Lower lobe of right lung (tissue), 2 donors: ENCODE results near the gene ERAS. TPM values are rescaled to one million over a fixed set of nuclear protein-coding genes. Genes with fewer than 3 reads are reported as not detected.
A peak's percentile ranks its signal among the peaks of the same experiment; 100 is the strongest.

Source experiments
- ATAC-seq, 2 donors: fragments of 200-7000 bp; cut with Tn5 transposase; one replicate each; pipeline ENCODE4 v1.9.1; 2020 to 2022; ENCODE audit warnings: mild to moderate bottlenecking in 2 of 2, moderate library complexity in 2 of 2
- DNase-seq: peaks from one replicate; pipeline ENCODE4 v3.0.0-alpha.2; 2020
- H3K27ac ChIP-seq: fragments of 200-600 bp; one replicate; pipeline ENCODE4 v1.8.0; 2022
- H3K27me3 ChIP-seq: fragments of 200-600 bp; one replicate; pipeline ENCODE4 v1.8.0; 2022; ENCODE audit warnings: low read depth
- H3K36me3 ChIP-seq: fragments of 200-600 bp; one replicate; pipeline ENCODE4 v1.8.0; 2022; ENCODE audit warnings: mild to moderate bottlenecking
- H3K4me1 ChIP-seq: fragments of 200-600 bp; one replicate; pipeline ENCODE4 v1.8.0; 2022
- H3K4me3 ChIP-seq: fragments of 200-600 bp; one replicate; pipeline ENCODE4 v1.8.0; 2022; ENCODE audit warnings: mild to moderate bottlenecking
- H3K9me3 ChIP-seq: fragments of 200-600 bp; one replicate; pipeline ENCODE4 v1.8.0; 2022
- CTCF ChIP-seq: fragments of 200-600 bp; IDR thresholded peaks from one replicate; pipeline ENCODE4 v1.8.0; 2022; ENCODE audit warnings: antibody characterized with exemption, mild to moderate bottlenecking
- intact Hi-C: fragments of 100-400 bp; cut with DNase I; formaldehyde crosslinking; loops from one replicate; pipeline ENCODE4 v1.11.0; 2022
- total RNA-seq: library from RNA; stranded (reverse); fragmentation: NEBNext Ultra II Directional; extraction: Animal tissue kit (Norgen Biotek cat#: 25700); gene quantifications from one replicate; pipeline ENCODE4 v1.2.1, GENCODE V29; 2021
- donor health status: DM: no; HTN: yes; CAD: no; lungs with severe emphysema.

Gene ERAS
- total RNA-seq, 1 donor from 2014 or later: not detected

DNA sequence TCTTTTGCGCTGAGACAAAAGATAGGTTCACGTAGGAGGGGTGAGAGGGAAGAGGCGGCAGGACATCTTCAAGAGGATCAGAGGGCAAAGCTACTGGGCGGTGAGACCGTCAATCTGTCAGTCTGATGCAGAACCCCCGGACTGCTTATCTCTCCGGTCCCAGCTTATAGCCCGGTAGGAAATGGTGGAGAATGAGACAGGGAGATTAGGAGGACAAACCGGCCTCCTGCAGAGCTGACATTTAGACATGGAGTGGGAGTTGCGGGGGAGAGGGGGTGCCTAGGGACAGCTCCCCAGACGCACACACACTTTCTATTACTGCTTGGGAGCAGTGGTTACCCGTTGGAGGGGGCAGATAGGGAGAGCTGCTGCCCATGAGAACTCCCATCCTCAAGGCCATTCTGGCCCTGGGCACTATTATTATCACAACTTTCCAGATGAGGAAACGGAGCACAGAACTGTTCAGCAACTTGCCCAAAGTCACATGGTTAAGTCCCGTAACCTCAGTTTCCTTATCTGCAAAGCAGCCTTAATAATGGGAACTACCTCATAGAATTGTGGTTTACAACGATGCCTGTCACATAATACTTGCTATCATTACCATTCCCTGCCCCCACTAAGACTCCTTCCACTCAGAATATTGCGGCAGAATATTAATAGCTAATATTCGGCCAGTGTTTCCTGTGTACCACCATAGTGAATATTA lies 25.6 kb upstream of the ERAS start:
- peaks cover 3% of the 10 kb centered on the region for H3K36me3 ChIP-seq
- H3K4me3 ChIP-seq: peak overlapping the region; percentile 62
- DNase-seq (no peak), ATAC-seq (no peak)
- H3K9me3 ChIP-seq: no peaks in the 10 kb centered on the region
- TF ChIP-seq CTCF: no peak
- H3K27ac ChIP-seq: peak overlapping the region; percentile 95
- H3K4me1 ChIP-seq: peaks cover 5% of the 10 kb centered on the region
- intact Hi-C loops: no loop called here
- no peaks in the 10 kb centered on the region for H3K27me3 ChIP-seq

GRCh38 chrX:48801280-48802088 lies 24.8 kb upstream of the ERAS start, which contains the start of gene HDAC6:
HDAC6 (plus strand) TSS chrX:48802067; CDS start chrX:48802693, 626 bp downstream.
- ATAC-seq (peak; percentile 96 to 97), DNase-seq (peak; percentile 98)
- Histone ChIP-seq H3K4me3 (peak within 1 kb of the TSS; percentile 62), H3K27me3 (no peaks in the 10 kb centered on the region), H3K9me3 (no peaks in the 10 kb centered on the region), H3K36me3 (peaks cover 3% of the 10 kb centered on the region), H3K4me1 (peaks cover 5% of the 10 kb centered on the region), H3K27ac (peak within 1 kb of the TSS; percentile 95)
- TF ChIP-seq CTCF: no peak
- intact Hi-C loops: no loop called here

DNA sequence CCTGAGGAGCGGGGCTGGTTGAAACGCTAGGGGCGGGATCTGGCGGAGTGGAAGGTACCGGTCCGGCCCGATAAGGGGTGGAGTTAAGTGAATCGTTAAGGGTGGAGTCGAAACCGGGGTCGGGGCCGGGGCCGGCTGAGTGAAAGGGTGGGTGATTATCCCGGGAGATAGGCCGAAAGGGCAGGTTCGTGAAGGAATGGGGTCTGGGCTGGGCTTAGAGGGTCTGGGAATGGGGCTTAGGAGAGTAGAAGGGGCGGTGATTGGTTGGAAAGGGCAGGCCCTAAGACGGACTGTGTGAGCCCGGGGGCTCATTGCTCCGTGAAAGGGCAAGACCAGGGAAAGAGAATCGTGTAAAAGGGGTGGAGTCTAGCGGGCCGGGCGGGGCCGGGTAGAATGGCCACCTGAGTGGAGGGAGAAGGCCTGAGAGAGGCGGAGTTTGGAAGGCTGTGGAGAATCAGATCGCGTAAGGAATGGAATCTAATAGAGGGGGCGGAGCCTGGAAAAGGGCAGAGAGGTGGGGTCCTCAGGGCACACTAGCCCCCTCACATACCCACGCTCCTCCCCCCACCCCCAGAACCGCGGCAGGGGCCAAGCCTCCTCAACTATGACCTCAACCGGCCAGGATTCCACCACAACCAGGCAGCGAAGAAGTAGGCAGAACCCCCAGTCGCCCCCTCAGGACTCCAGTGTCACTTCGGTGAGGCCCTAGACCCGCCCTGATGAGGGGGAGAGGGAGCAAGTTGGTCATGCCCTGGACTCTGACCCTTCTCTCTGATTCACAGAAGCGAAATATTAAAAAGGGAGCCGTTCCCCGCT lies 24.0 kb upstream of the ERAS start:
- peak; percentile 75 to 80 for ATAC-seq
- Histone ChIP-seq H3K36me3 (peaks cover 3% of the 10 kb centered on the region), H3K27me3 (no peaks in the 10 kb centered on the region), H3K9me3 (no peaks in the 10 kb centered on the region), H3K4me3 (peak overlapping the region; percentile 56), H3K4me1 (peaks cover 5% of the 10 kb centered on the region), H3K27ac (peak overlapping the region; percentile 89)
- no peak for TF ChIP-seq CTCF
- DNase-seq: peak; percentile 89
- intact Hi-C loops: no loop called here

- intact Hi-C loops: no loop called here
- peak overlapping the region; percentile 89 for H3K27ac ChIP-seq
- H3K4me1 ChIP-seq: peaks cover 5% of the 10 kb centered on the region
- DNase-seq (no peak), ATAC-seq (no peak)
- no peak for TF ChIP-seq CTCF
- H3K36me3 ChIP-seq: peaks cover 3% of the 10 kb centered on the region
- H3K4me3 ChIP-seq: peak overlapping the region; percentile 56
- no peaks in the 10 kb centered on the region for H3K27me3 ChIP-seq
- no peaks in the 10 kb centered on the region for H3K9me3 ChIP-seq
Observed at GRCh38 chrX:48802905-48803200, 23.5 kb upstream of the ERAS start.

DNA sequence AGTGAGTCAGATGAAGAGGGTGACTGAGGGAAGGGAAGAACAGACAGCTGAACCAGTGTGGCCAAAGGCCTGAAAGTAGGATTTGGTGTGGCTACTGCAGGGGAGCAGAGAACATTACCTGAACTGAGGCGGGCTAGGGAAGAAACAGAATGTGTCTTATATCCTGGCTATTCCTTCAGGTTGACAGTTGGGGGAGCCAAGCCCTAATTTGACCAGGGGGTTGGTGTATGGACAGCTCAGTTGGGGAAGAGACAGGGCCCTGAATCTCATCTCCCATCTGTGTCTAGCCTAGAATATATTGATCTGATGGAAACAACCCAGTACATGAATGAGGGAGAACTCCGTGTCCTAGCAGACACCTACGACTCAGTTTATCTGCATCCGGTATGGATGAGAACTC lies 20.2 kb upstream of the ERAS start:
- Histone ChIP-seq H3K4me1 (no peaks in the 10 kb centered on the region), H3K27ac (no peak overlapping the region), H3K4me3 (no peak overlapping the region), H3K27me3 (no peaks in the 10 kb centered on the region), H3K36me3 (peaks cover 15% of the 10 kb centered on the region), H3K9me3 (no peaks in the 10 kb centered on the region)
- no peak for DNase-seq
- intact Hi-C loops: no loop called here
- TF ChIP-seq CTCF: no peak
- no peak for ATAC-seq
